GM10266 (cell line): ENCODE measurements around the gene WBP2.
"Not testable (repeated sequence)": the region's sequence is repeated elsewhere in the genome, so short reads cannot be mapped to it uniquely, and the experiment has no call there.

ENCODE experiments used
- DNase-seq: peaks from one replicate; pipeline ENCODE4 v3.0.0; 2012; ENCODE audit errors: extremely low spot score
- CTCF ChIP-seq: IDR thresholded peaks from 2 replicates; pipeline ENCODE4 v1.5.1; 2012; ENCODE audit warnings: mild to moderate bottlenecking, low read depth; ENCODE audit not compliant: control insufficient read depth, insufficient read depth; ENCODE audit errors: missing control alignments

WBP2 gene

GRCh38 chr17:75854101-75854748 lies 910 bp downstream of the WBP2 start:
- no peak for DNase-seq
- TF ChIP-seq CTCF: no peak

GRCh38 chr17:75853433-75853832 lies 1.7 kb downstream of the WBP2 start:
- no peak for DNase-seq
- no peak for TF ChIP-seq CTCF

DNA sequence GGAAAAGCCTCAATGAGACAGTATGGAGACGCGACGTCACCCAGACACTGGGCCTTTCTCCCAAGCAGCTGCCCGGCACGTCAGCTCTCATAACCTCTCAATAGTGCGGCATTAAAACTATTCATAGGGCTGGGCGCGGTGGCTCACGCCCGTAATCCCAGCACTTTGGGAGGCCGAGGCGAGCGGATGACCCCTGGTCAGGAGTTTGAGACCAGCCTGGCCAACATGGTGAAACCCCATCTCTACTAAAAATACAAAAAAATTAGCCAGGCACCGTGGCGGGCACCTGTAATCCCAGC lies 3.5 kb downstream of the WBP2 start:
- DNase-seq: not testable (repeated sequence)

GRCh38 chr17:75850928-75851692 lies 4.0 kb downstream of the WBP2 start:
- no peak for DNase-seq
- TF ChIP-seq CTCF: no peak

DNA sequence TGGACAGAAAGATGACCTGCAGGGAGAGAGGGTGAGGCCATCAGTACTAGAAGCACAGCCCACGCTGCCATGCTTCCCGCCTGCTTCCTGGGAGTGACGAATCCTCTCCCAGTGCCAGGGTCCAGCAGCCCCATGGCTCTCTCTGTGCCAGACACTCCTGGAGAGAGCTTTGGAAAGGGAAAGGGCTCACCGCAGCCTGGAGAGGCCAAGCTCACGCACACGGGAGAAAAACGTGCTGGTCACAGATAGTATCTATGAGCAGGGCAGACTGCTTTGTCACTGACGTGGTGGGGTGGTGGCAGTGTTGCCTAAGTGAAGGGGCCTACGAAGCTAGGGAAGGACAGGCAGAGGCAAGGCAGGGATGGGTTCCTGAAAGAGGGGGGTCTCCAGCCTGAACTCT lies 5.4 kb downstream of the WBP2 start:
- DNase-seq: no peak
- TF ChIP-seq CTCF: no peak

GRCh38 chr17:75849279-75849646 lies 5.9 kb downstream of the WBP2 start:
- no peak for TF ChIP-seq CTCF
- DNase-seq: no peak

- TF ChIP-seq CTCF: peak; percentile 78
- peak; percentile 49 for DNase-seq
Measured at GRCh38 chr17:75848523-75849278, 6.4 kb downstream of the WBP2 start.
